HCT116 (cell line): Measurements from ENCODE around the gene SPSB4. TPM values are rescaled to one million over a fixed set of nuclear protein-coding genes. Genes with fewer than 3 reads are reported as not detected.

ENCODE experiments used
- ATAC-seq: fragments of 200-7000 bp; cut with Tn5 transposase; 2 replicates; pipeline ENCODE4 v1.9.1; 2020; ENCODE audit warnings: mild to moderate bottlenecking, moderate library complexity
- BruUV-seq: library from RNA; stranded (reverse); fragments of 400-500 nt; replicated peaks from 2 replicates; lab custom pipeline; 2021; lab: Mats Ljungman, UMichigan
- CTCF ChIA-PET: fragments of 300-600 bp; sonication (Branson Sonifier 250); formaldehyde crosslinking; loops from one replicate; lab custom pipeline; 2021; ENCODE audit warnings: antibody characterized with exemption; lab: Charles Lee
- POLR2A ChIA-PET: fragments of 300-600, 350-600 bp; sonication (Branson Sonifier 250); formaldehyde crosslinking; loops from one replicate; lab custom pipeline; 2021; ENCODE audit warnings: antibody characterized with exemption; lab: Charles Lee
- RAD21 ChIA-PET, 2 experiments: fragments of 300-600 bp; sonication (Branson Sonifier 250); formaldehyde crosslinking; loops; one replicate each; lab custom pipeline; 2023; ENCODE audit warnings: low total read pairs in 2 of 2; ENCODE audit not compliant: uncharacterized antibody in 2 of 2, unreplicated experiment in 2 of 2, low non-redundant PET in 1 of 2; lab: Charles Lee
- DNase-seq: peaks from one replicate; pipeline ENCODE4 v3.0.0-alpha.2; 2010; ENCODE audit warnings: low read depth, low spot score
- H2AFZ ChIP-seq: fragments of 200-600 bp; shearing (Covaris generic), sonication (generic); 2 replicates; pipeline ENCODE4 v1.6.1; 2017; ENCODE audit warnings: low read depth, mixed run types, mixed read lengths, antibody characterized with exemption, low read length; ENCODE audit not compliant: poor library complexity, severe bottlenecking
- H3K27ac ChIP-seq: 2 replicates; pipeline ENCODE4 v1.5.1; 2012; ENCODE audit warnings: low read depth, low read length
- H3K27me3 ChIP-seq: fragments of 200-600 bp; sonication (generic); 2 replicates; pipeline ENCODE4 v1.6.1; 2016; ENCODE audit warnings: mixed run types, low read length, mixed read lengths; ENCODE audit not compliant: insufficient read depth
- H3K36me3 ChIP-seq, 2 experiments: fragments of 200-500 bp in 1 of 2; fragments of 200-600 bp in 1 of 2; sonication (Bioruptor generic) in 1 of 2; sonication (generic) in 1 of 2; 2 replicates each; pipeline versions ENCODE4 v1.5.1 to v1.6.1; 2014 to 2016; ENCODE audit warnings: low read length in 2 of 2, inconsistent platforms in 1 of 2, mixed read lengths in 1 of 2, mixed run types in 1 of 2; ENCODE audit not compliant: insufficient read depth in 2 of 2, control insufficient read depth in 1 of 2
- H3K4me1 ChIP-seq, 2 experiments: fragments of 200-600 bp in 1 of 2; sonication (generic) in 1 of 2; 2 replicates each; pipeline versions ENCODE4 v1.5.1 to v1.6.1; 2012 to 2017; ENCODE audit warnings: low read length in 2 of 2, inconsistent platforms in 1 of 2, mild to moderate bottlenecking in 1 of 2, mixed read lengths in 1 of 2, mixed run types in 1 of 2, moderate library complexity in 1 of 2; ENCODE audit not compliant: insufficient read depth in 2 of 2, control insufficient read depth in 1 of 2
- H3K4me2 ChIP-seq: fragments of 200-600 bp; sonication (generic); 2 replicates; pipeline ENCODE4 v1.6.1; 2017; ENCODE audit warnings: mixed run types, low read length, mixed read lengths
- H3K4me3 ChIP-seq, 2 experiments: fragments of 200-600 bp in 1 of 2; sonication (generic) in 1 of 2; replicated peaks in 1 of 2; 2 replicates each; pipeline ENCODE4 v1.5.1; 2011 to 2016; ENCODE audit warnings: low read length in 2 of 2, control low read depth in 1 of 2, low read depth in 1 of 2, mild to moderate bottlenecking in 1 of 2, mixed read lengths in 1 of 2, mixed run types in 1 of 2
- H3K79me2 ChIP-seq: fragments of 200-600 bp; sonication (generic); 2 replicates; pipeline ENCODE4 v1.6.1; 2017; ENCODE audit warnings: mild to moderate bottlenecking, mixed run types, low read length, moderate library complexity, mixed read lengths; ENCODE audit not compliant: insufficient read depth
- H3K9ac ChIP-seq: fragments of 200-600 bp; sonication (generic); 2 replicates; pipeline ENCODE4 v1.6.1; 2016; ENCODE audit warnings: low read length, mixed read lengths
- H3K9me2 ChIP-seq: fragments of 200-600 bp; sonication (generic), shearing (Covaris generic); 2 replicates; pipeline ENCODE4 v1.6.1; 2017; ENCODE audit warnings: mixed run types, mild to moderate bottlenecking, moderate library complexity; ENCODE audit not compliant: insufficient read depth
- H3K9me3 ChIP-seq, 2 experiments: fragments of 200-500 bp in 1 of 2; fragments of 200-600 bp in 1 of 2; sonication (Bioruptor generic) in 1 of 2; sonication (generic) in 1 of 2; 2 replicates each; pipeline ENCODE4 v1.6.1; 2014 to 2017; ENCODE audit warnings: low read length in 2 of 2, mixed read lengths in 2 of 2, inconsistent platforms in 1 of 2, low read depth in 1 of 2, mild to moderate bottlenecking in 1 of 2, mixed run types in 1 of 2, moderate library complexity in 1 of 2; ENCODE audit not compliant: control insufficient read depth in 1 of 2, insufficient read depth in 1 of 2
- H4K20me1 ChIP-seq: fragments of 200-600 bp; sonication (generic), shearing (Covaris generic); 2 replicates; pipeline ENCODE4 v1.6.1; 2017; ENCODE audit warnings: mixed run types, mild to moderate bottlenecking, moderate library complexity; ENCODE audit not compliant: insufficient read depth
- ATF3 ChIP-seq: IDR thresholded peaks from 2 replicates; pipeline ENCODE4 v1.6.1; 2012
- CTCF ChIP-seq, 3 experiments: fragments of 200-600 bp in 1 of 3; sonication (generic) in 1 of 3; IDR thresholded peaks in 2 of 3; conservative IDR thresholded peaks in 1 of 3; 2 replicates each; pipeline ENCODE4 v1.5.1; 2012 to 2017; ENCODE audit warnings: low read depth in 2 of 3, low read length in 2 of 3, antibody characterized with exemption in 1 of 3, borderline replicate concordance in 1 of 3, control low read depth in 1 of 3, mild to moderate bottlenecking in 1 of 3, mixed read lengths in 1 of 3, mixed run types in 1 of 3, moderate library complexity in 1 of 3; ENCODE audit not compliant: insufficient read depth in 1 of 3
- EGR1 ChIP-seq: IDR thresholded peaks from 2 replicates; pipeline ENCODE4 v1.6.1; 2012; ENCODE audit warnings: low read depth
- ELF1 ChIP-seq: IDR thresholded peaks from 2 replicates; pipeline ENCODE4 v1.6.1; 2012; ENCODE audit warnings: low read depth, borderline replicate concordance
- EZH2phosphoT487 ChIP-seq: fragments of 200-600 bp; IDR thresholded peaks from 2 replicates; pipeline ENCODE4 v1.6.1; 2018; ENCODE audit warnings: antibody characterized with exemption, borderline replicate concordance
- FOSL1 ChIP-seq: IDR thresholded peaks from 2 replicates; pipeline ENCODE4 v1.6.1; 2012; ENCODE audit warnings: low read depth
- POLR2A ChIP-seq: IDR thresholded peaks from 2 replicates; pipeline ENCODE4 v1.7.0; 2011; ENCODE audit warnings: borderline replicate concordance; ENCODE audit not compliant: insufficient read depth, insufficient read length; ENCODE audit errors: extremely low read depth
- POLR2AphosphoS5 ChIP-seq: IDR thresholded peaks from 2 replicates; pipeline ENCODE4 v1.6.1; 2011; ENCODE audit warnings: mild to moderate bottlenecking, low read depth, low read length, moderate library complexity
- RAD21 ChIP-seq: IDR thresholded peaks from 2 replicates; pipeline ENCODE4 v1.6.1; 2012; ENCODE audit warnings: low read depth, mild to moderate bottlenecking
- REST ChIP-seq: IDR thresholded peaks from 2 replicates; pipeline ENCODE4 v1.6.1; 2012; ENCODE audit warnings: low read depth
- SP1 ChIP-seq: IDR thresholded peaks from 2 replicates; pipeline ENCODE4 v1.6.1; 2012; ENCODE audit warnings: low read depth
- SRF ChIP-seq: IDR thresholded peaks from 2 replicates; pipeline ENCODE4 v1.6.1; 2012; ENCODE audit warnings: low read depth
- ZBTB33 ChIP-seq: IDR thresholded peaks from 2 replicates; pipeline ENCODE4 v1.6.1; 2011; ENCODE audit warnings: mild to moderate bottlenecking, low read length, moderate library complexity; ENCODE audit not compliant: insufficient replicate concordance; ENCODE audit errors: extremely low read depth
- ZFX ChIP-seq: fragments of 450-650 bp; IDR thresholded peaks from 2 replicates; pipeline ENCODE4 v1.6.1; 2017
- ZNF274 ChIP-seq: fragments of 200-500 bp; sonication (Bioruptor generic); IDR thresholded peaks from 2 replicates; pipeline ENCODE4 v1.6.1; 2014; ENCODE audit warnings: mild to moderate bottlenecking, low read depth, low read length, inconsistent platforms
- intact Hi-C: fragments of 100-400 bp; cut with micrococcal nuclease; formaldehyde crosslinking; loops from 2 replicates; pipeline ENCODE4 v1.10.0; 2022
- total RNA-seq: library from RNA; stranded (reverse); gene quantifications from one replicate; pipeline ENCODE4 v1.2.1, GENCODE V29; 2021; ENCODE audit not compliant: unreplicated experiment

Gene SPSB4
- total RNA-seq, 1 experiment from 2014 or later, result 0.57 TPM

GRCh38 chr3:141147657-141148056 lies 96.5 kb downstream of the SPSB4 start:
- no peak overlapping the region for H2AFZ ChIP-seq
- no peaks in the 10 kb centered on the region for H4K20me1 ChIP-seq
- ChIA-PET CTCF (no interaction called here), RAD21 (no interaction called here), POLR2A (no interaction called here)
- no peak for TF ChIP-seq ZFX
- no peak for TF ChIP-seq SP1
- TF ChIP-seq ZBTB33, result no peak
- no peak for TF ChIP-seq ELF1
- no peak for TF ChIP-seq EGR1
- TF ChIP-seq POLR2AphosphoS5, result no peak
- TF ChIP-seq ZNF274, result no peak
- TF ChIP-seq EZH2phosphoT487, result no peak
- TF ChIP-seq POLR2A, result no peak
- no peak for TF ChIP-seq RAD21
- TF ChIP-seq FOSL1, result no peak
- TF ChIP-seq REST, result no peak
- TF ChIP-seq ATF3, result no peak
- TF ChIP-seq CTCF (IDR thresholded peaks at IDR 0.05 in 2 of 3, conservative IDR thresholded peaks at IDR 0.05 in 1 of 3; ENCODE audit: borderline replicate concordance in 1 of 3, insufficient read depth in 1 of 3, low read depth in 2 of 3, low read length in 2 of 3), result no peak
- no peak for TF ChIP-seq SRF
- no peak overlapping the region for H3K4me3 ChIP-seq
- intact Hi-C loops, result no loop called here
- H3K4me2 ChIP-seq, result no peak overlapping the region
- DNase-seq, result no peak
- no peaks in the 10 kb centered on the region for H3K4me1 ChIP-seq
- H3K9me2 ChIP-seq, result no peaks in the 10 kb centered on the region
- H3K27ac ChIP-seq, result no peak overlapping the region
- no TSS peak for BruUV-seq
- H3K9me3 ChIP-seq, result no peaks in the 10 kb centered on the region
- no peak overlapping the region for H3K9ac ChIP-seq
- no peak; the same call in 1 of the 2 replicates for ATAC-seq
- H3K27me3 ChIP-seq, result peaks cover 6% of the 10 kb centered on the region; the same call in 1 of the 2 replicates
- no peaks in the 10 kb centered on the region for H3K36me3 ChIP-seq
- H3K79me2 ChIP-seq, result no peaks in the 10 kb centered on the region
